ENCODE data around the gene PPARD.
"Not testable (repeated sequence)": the region's sequence is repeated elsewhere in the genome, so short reads cannot be mapped to it uniquely, and the experiment has no call there.

Gene PPARD

DNA sequence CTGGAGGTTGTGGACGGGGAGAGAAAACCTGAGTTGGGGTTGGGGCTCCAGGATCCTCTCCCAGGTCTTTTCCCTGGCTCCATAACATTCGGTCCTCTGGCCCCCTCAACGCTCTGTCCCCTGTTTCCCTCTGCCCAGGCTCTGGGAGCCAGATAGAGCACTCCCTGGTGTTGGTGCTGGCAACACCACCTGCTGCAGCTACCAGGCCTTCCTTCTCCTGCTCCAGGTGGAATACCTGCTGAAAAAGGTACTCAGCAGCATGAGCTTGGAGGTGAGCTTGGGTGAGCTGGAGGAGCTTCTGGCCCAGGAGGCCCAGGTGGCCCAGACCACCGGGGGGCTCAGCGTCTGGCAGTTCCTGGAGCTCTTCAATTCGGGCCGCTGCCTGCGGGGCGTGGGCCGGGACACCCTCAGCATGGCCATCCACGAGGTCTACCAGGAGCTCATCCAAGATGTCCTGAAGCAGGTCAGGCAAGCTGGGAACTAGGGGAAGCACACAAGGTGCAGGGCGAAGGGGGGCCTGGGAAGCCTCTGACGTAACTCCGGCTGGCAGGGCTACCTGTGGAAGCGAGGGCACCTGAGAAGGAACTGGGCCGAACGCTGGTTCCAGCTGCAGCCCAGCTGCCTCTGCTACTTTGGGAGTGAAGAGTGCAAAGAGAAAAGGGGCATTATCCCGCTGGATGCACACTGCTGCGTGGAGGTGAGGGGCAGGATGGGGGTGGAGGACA lies 30.1 kb upstream of the PPARD start:
- no peak for DNase-seq (ENCODE audit: low read depth)

DNA sequence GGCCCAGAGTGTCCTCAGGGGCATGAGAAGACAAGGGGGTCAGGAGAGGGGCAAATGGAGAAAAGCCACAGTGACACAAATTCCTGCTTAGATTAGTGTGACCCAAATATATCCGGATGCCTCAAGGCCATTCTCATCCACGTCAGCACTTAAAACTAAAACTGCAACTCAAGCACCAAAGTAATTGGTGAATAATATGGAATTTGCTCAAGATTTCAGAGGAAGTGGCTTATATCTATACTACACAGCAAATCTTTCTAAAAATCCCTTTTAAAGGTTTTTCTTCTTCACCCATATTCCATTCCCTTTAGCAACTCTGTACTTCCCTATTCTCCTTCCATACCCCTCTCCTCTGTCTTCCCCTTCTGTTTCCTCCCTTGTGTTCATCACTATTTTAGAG lies 29.6 kb upstream of the PPARD start:
- DNase-seq (ENCODE audit: low read depth): no peak

DNA sequence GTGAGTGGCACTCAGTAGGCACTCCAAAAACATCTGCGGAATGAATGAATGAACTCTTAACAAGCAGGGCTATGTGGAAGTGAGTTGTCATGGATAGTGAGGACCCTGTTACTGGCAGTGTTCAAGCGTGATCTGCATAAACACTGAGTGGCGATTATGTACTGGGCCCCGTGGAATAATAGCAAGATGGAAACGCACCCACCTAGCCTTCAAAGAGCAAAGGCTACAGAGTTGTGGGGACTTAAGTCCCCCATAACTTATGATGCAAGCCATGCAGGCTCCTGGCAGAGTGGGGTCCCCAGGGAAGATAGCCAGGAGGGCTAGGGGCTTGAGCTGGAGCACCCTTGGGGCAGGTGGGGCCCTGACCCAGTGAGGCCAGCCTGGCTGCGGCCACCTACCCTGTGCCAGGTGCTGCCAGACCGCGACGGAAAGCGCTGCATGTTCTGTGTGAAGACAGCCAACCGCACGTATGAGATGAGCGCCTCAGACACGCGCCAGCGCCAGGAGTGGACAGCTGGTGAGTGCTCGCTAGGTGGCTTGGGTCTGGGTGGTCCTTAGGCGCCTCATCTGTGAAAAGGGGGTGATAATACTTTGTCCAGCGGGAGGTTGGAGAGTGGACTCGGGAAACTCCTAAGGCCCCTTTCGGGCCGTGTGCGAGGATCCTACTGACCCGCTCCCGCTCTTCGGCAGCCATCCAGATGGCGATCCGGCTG lies 24.7 kb upstream of the PPARD start:
- DNase-seq (ENCODE audit: low read depth): no peak

DNA sequence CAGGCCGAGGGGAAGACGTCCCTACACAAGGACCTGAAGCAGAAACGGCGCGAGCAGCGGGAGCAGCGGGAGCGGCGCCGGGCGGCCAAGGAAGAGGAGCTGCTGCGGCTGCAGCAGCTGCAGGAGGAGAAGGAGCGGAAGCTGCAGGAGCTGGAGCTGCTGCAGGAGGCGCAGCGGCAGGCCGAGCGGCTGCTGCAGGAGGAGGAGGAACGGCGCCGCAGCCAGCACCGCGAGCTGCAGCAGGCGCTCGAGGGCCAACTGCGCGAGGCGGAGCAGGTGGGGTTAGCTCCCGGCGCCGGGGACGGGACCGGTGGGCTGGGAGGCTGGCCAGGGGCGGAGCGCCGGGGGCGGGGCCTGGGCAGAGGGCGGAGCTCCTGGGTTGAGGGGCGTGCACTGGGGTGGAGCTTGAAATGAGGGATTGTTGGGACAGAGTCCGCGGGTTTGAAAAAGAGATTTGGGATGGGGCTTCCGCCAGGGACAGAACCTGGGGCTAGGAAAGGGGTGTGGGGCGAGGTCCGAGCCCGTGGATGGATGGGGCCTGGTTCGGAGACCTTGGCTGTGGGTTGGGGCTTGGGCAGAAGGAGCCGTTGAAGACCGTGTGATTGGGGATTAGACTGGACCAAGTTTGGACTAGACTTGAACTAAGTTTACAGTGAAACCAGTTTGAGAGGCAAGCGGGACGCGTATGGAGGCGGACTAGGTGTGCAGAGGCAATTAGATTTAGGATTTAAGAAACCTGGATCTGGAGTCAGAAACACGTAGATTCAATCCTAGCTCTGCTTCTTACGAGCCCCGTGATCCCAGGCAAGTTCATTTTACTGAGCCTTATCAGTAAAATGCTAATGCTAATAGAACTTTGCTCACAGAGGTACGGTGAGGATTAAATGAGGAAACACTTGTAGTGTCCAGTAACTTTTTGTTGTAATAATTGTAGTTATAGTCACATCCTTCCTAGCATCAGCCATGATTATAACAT lies 23.9 kb upstream of the PPARD start:
- no peak for DNase-seq (ENCODE audit: low read depth)

DNA sequence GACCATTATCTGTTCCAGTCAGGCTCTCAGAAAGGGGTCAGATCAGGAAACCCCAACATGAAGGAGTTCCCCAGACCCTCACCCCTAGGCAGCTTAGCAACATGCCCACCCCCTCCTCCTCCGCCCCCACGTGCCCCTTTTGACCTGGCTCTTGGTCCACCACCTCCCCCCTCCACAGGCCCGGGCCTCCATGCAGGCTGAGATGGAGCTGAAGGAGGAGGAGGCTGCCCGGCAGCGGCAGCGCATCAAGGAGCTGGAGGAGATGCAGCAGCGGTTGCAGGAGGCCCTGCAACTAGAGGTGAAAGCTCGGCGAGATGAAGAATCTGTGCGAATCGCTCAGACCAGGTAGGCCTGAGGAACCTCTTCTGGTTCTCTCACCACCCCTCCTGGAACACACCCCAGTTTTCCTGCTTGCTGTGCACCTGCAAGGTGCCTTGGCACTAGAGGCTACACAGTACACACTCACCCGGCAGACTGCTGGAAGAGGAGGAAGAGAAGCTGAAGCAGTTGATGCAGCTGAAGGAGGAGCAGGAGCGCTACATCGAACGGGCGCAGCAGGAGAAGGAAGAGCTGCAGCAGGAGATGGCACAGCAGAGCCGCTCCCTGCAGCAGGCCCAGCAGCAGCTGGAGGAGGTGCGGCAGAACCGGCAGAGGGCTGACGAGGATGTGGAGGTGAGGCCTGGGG lies 22.9 kb upstream of the PPARD start:
- DNase-seq (ENCODE audit: low read depth): no peak

DNA sequence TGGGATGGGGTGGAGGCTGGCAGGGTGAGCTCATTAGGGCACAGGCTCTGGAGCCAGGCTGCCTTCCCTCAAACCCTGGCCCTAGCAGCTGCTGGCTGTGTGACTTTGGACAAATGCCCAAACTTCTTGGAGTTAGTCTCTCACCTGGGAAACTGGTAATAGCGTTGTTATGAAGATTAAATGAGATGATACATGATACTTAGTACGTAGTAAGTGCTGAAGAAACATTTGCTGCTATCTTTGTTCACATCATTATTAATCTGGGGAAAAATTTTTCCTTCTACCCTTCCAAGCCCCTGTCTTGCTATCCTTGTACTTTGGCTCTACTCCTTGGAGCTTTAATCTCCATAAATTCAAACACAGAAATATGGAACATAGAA lies 22.3 kb upstream of the PPARD start:
- DNase-seq (ENCODE audit: low read depth): no peak

DNA sequence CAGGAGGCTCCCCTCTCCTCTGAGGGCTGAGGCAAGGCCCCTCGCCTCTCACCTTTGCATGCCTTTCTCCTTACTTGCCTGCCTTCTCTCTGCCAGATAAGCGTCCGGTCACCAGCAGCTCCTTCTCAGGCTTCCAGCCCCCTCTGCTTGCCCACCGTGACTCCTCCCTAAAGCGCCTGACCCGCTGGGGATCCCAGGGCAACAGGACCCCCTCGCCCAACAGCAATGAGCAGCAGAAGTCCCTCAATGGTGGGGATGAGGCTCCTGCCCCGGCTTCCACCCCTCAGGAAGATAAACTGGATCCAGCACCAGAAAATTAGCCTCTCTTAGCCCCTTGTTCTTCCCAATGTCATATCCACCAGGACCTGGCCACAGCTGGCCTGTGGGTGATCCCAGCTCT lies 21.3 kb upstream of the PPARD start:
- DNase-seq (ENCODE audit: low read depth): no peak

DNA sequence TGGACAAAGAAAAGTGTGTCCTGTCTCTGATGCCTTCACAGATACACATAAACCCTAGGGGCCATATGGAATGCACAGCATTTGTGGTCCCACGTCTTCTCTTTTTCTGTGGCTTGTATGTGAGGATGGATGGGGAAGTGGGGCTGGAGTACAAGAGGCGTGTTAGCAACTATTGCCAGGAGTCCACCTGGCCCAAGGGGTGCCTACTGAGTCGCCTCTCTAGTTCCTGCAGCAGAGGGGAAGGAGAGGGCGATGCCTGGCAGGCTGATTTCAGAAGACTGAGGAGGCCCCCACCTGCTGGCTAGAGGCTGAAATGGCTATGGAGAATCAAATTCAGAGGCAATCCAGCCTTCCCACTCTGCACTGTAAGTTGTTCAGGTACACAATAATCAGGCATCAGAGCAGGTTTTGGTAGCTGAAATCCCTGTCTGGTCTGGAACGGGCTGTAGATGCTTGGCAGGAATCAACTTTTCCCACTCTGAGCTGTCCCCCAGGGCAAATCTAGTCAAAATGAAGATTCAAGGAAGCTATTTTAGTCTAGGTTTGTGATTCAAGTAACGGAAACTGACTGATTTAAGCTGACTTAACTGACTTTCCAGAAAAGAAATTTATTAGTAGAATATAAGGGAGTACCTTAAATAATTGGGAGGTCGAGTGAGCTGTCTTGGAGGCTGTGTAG lies 14.9 kb upstream of the PPARD start:
- DNase-seq (ENCODE audit: low read depth): peak; percentile 70

DNA sequence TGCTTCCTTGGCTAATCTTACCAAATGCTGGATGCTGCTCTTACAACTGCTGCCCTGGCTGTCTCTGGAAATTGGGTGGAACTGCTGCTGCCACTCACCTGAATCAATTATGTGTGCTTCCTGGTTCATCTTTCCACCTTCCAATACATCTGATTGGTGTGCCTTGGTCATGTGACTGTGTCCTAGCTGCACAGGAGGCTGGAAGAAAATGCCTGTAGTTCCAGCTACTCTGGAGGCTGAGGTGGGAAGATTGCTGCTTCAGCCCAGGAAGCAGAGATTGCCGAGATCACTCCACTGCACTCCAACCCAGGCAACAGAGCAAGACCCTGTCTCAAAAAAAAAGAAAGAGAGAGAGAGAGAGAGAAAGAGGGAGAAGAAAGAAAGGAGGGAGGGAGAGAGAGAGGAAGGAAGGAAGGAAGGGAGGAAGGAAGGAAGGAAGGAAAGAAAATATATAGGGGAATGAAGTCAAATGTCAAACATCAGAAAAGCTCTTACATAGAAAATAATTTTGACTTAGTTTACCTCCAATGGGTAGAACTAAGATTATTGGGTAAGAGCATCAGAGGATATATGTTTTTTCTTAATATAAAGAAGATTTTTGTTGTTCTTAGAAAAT lies 14.1 kb upstream of the PPARD start:
- DNase-seq (ENCODE audit: low read depth): no peak

DNA sequence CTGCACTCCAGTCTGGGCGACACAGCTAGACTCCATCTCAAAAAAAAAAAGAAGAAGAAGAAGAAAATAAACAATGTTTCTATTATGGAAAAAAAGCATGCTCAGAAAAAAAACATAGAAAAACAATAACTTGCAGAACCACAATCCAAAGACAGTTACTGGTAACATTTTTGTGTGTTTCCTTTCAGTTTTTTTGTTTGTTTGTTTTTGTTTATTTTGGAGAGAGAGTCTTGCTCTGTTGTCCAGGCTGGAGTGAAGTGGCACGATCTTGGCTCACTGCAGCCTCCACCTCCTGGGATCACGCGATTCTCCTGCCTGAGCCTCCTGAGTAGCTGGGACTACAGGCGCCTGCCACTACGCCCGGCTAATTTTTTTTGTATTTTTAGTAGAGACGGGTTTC lies 13.4 kb upstream of the PPARD start:
- not testable (repeated sequence) for DNase-seq (ENCODE audit: low read depth)

DNA sequence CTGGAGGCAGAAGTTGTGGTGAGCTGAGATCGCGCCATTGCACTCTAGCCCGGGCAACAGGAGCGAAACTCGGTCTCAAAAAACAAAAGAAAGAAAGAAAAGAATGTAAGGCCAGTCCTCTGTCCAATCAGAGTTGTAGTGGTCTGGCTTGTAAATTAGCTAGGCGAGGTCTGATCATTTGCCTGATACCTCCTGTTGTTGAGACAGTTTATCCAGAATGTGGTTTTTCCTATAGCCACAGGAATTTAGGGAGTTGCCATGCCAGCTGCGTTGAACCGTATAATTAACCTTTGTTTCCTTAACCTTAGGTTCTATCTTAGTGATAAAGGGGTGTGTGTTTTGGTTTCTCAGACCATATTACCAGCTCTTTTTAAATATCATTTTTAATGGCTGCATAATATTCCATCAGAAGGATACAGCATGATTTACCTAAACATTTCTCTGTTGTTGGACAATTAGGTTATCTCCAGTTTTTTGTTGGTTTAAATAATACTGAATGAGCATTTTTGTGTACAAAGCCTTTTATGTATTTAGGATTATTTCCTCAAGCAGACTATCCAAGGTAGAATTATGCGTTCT lies 11.7 kb upstream of the PPARD start:
- DNase-seq (ENCODE audit: low read depth): no peak

DNA sequence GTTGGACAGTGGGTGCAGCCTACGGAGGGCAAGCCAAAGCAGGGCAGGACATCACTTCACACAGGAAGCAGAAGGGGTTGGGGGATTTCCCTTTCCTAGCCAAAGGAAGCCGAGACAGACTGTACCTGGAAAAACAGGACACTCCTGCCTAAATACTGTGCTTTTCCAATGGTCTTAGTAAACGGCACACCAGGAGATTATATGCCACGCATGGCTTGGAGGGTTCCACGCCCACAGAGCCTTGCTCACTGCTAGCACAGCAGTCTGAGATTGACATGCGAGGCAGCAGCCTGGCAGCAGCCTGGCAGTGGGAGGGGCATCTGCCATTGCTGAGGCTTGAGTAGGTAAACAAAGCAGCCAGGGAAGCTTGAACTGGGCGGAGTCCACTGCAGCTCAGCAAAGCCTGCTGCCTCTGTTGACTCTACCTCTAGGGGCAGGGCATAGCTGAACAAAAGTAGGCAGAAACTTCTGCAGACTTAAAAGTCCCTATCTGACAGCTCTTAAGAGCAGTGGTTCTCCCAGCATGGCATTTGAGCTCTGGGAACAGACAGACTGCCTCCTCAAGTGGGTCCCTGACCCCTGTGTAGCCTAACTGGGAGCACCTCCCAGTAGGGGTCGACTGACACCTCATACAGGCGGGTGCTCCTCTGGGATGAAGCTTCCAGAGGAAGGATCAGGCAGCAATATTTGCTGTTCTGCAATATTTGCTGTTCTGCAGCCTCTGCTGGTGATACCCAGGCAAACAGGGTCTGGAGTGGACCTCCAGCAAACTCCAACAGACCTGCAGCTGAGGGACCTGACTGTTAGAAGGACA lies 10.1 kb upstream of the PPARD start:
- peak; percentile 44 for DNase-seq (ENCODE audit: low read depth)

DNA sequence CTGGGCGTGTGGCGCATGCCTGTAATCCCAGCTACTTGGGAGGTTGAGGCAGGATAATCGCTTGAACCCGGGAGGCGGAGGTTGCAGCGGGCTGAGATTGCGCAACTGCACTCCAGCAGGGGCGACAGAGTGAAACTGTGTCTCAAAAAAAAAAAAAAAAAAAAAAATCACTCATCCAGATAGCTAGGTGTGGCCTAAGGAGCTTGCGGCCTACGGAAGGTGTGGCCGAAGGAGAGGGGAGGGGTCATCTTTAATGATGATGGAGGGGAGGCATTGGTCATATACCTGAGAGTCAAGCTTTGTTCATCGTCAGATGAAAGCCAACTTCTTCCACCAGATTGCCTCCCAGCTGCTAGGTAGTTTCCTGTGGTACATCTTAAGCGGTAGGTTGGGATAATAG lies 801 bp upstream of the PPARD start:
- no peak for DNase-seq (ENCODE audit: low read depth)

DNA sequence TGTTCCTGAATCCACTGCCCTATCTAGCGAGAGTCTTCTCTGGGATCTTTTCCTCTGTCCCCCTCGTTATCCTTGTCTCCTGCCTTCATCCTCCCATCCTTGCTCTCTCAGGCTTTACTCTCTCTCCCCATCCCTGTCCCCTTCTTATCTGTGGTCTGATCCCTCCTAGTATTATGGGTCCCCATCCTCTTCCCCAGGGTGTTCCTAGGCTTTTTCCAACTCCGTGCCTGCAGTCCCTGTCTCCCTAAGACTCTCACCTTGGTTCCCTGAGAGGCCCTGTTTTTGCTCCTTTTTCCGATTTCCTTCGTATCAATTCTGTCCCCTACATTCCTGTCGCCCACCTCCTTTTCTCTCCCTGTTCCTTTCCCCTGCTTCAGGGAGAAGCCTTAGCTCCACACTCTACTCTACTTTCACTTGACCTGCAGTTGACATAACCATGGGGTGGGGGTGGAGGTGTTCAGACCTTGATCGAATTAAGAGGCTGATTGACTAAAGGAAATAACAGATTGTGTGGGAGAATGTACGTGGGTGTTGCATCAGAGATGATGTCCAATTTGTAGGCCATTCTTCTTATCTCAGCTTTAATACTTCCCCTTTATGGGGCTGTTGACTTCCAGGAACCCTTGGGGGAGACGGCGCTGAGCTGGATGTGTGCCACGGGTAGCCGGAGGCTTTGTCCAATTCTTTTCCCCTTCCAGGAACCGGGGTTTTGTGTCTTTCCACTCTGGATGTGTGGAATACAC lies 905 bp downstream of the PPARD start:
- DNase-seq (ENCODE audit: low read depth): no peak

DNA sequence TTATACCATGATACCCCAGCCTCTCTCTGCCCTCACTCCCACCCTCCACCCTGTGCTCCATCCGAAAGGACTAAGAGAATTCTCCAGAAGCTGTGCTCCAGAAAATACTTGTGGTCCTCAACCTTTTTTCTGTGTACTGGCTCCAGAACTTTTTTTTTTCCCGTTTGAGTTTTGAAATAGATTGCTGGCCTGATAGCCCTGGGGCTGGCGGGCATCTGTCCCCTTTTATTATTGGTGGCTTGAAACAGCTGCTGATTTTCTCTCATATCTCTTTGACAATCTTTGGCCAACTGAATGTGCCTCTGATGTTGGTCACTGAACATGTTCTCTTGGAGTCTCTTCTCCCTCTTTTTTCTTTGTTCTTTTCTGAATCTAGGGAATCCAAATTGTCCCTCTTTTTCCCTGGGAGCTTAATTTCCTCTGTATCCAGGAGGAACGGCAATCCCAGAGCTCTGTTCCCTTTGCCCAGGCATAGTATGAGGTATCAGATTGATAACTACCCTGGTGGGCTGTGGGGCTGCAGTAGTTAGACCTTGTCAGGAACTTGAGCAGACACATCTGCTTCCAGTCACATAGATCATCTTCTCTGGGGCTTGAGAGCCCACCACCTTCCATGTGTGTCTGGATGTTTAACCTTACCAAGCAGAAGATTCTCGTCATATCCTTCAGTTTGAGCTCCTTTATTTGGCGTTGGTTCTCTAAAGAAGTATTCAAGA lies 1.6 kb downstream of the PPARD start:
- no peak for DNase-seq (ENCODE audit: low read depth)

DNA sequence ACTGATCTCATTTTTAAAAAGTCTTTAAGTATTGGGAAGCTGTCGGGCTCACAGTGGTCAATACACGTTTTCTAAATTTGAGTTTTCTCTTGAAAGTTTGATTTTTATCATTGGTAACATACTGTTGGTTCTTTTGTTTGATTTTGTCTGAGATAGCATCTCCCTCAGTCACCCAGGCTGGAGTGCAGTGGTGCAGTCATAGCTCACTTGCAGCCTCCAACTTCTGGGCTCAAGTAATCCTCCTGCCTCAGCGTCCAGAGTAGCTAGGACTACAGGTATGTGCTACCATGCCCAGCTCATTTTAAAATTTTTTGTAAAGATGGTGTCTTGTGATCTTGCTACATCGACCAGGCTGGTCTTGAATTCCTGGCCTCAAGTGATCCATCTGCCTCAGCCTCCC lies 9.1 kb downstream of the PPARD start:
- no peak for DNase-seq (ENCODE audit: low read depth)

DNA sequence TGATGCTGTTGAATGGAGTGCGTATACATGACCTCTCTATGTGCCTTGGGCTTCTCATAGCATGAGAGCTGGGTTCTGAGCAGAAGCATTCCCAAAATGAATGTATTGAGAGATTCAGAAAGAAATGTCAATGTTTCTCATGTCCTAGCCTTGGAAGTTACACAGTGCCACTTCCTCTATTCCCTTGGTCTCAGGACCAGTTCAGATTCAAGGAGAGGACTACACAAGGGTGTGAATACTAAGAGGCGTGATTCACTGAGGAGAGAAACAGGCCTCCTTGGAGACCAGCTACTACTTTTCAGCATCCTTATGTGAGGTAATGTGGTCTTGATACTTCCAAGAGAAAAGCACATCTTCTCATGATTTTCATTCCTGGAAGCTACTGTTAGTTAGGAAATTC lies 10.4 kb downstream of the PPARD start:
- DNase-seq (ENCODE audit: low read depth): no peak

DNA sequence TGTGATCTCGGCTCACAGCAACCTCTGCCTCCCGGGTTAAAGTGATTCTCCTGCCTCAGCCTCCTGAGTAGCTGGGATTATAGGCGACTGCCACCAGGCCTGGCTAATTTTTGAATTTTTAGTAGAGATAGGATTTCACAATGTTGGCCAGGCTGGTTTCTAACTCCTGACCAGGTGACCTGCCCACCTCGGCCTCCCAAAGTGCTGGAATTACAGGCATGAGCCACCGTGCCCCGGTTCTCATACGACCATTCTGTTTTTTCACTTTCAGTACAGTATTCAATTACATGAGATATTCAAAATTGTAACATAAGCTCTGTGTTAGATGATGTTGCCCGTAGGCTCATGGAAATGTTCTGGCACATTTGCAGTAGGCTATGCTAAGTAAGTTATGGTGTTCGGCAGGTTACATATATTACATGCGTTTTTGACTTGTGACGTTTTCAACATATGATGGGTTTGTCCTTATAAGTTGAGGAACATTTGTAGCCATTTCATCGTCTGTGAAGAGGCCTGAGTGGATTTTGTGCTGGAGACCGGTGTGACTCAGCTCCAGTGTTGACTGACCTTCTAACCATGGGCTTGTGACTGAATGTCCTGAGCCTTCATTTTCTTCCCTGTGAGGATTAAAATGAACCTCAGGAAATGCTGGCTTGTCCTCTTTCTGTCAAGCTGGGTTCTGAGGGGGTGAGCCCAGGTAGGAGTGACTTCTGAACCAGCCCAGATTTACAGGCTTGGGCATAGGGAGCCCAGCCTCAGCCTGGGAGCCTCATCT lies 12.2 kb downstream of the PPARD start:
- no peak for DNase-seq (ENCODE audit: low read depth)

Measured in stimulated activated CD4-positive, alpha-beta T cell treated with anti-CD3 and anti-CD28 coated beads, Interleukin-2, amount 100 ng/mL, for 4 hours (primary cell).